ENCODE results near the gene COQ5. TPM values are rescaled to one million over a fixed set of nuclear protein-coding genes. Genes with fewer than 3 reads are reported as not detected.

The COQ5 gene
- polyA plus RNA-seq, 2 donors, result 18.6 to 19.5 TPM

- Histone ChIP-seq H3K36me3 (ENCODE audit: control insufficient read depth in 2 of 2, insufficient read depth in 2 of 2, low read length in 1 of 2) (peaks cover 0 to 4% of the 10 kb centered on the region in 2 donors), H3K4me1 (ENCODE audit: control insufficient read depth in 2 of 2, insufficient read depth in 2 of 2, low read length in 1 of 2) (peaks cover 0 to 3% of the 10 kb centered on the region in 2 donors), H3K9me3 (ENCODE audit: control insufficient read depth in 2 of 2, insufficient read depth in 1 of 2, low read depth in 1 of 2, low read length in 1 of 2) (no peaks in the 10 kb centered on the region), H3K27me3 (ENCODE audit: control insufficient read depth in 1 of 2, insufficient read depth in 2 of 2, low read length in 2 of 2) (no peaks in the 10 kb centered on the region), H3K4me3 (ENCODE audit: low read depth in 1 of 2, low read length in 2 of 2) (no peak overlapping the region), H3K27ac (ENCODE audit: low read depth in 2 of 2, low read length in 1 of 2) (no peak overlapping the region)
- 81 to 82% methylated on average over 3 of the region's 3 CpGs for WGBS, 2 donors
Measured at GRCh38 chr12:120498870-120499515, 30.0 kb downstream of the COQ5 start.

- Histone ChIP-seq H3K36me3 (ENCODE audit: control insufficient read depth in 2 of 2, insufficient read depth in 2 of 2, low read length in 1 of 2) (no peaks in the 10 kb centered on the region), H3K4me3 (ENCODE audit: low read depth in 1 of 2, low read length in 2 of 2) (peak overlapping the region; percentile 77 to 93), H3K4me1 (ENCODE audit: control insufficient read depth in 2 of 2, insufficient read depth in 2 of 2, low read length in 1 of 2) (peaks cover 0 to 3% of the 10 kb centered on the region in 2 donors), H3K27ac (ENCODE audit: low read depth in 2 of 2, low read length in 1 of 2) (no peak overlapping the region), H3K27me3 (ENCODE audit: control insufficient read depth in 1 of 2, insufficient read depth in 2 of 2, low read length in 2 of 2) (no peaks in the 10 kb centered on the region), H3K9me3 (ENCODE audit: control insufficient read depth in 2 of 2, insufficient read depth in 1 of 2, low read depth in 1 of 2, low read length in 1 of 2) (no peaks in the 10 kb centered on the region)
- WGBS, 2 donors, result 14 to 16% methylated on average over 9 of the region's 9 CpGs
Measured at GRCh38 chr12:120497524-120498150, 31.3 kb downstream of the COQ5 start.

- Histone ChIP-seq H3K4me1 (ENCODE audit: control insufficient read depth in 2 of 2, insufficient read depth in 2 of 2, low read length in 1 of 2) (peaks cover 0 to 3% of the 10 kb centered on the region in 2 donors), H3K9me3 (ENCODE audit: control insufficient read depth in 2 of 2, insufficient read depth in 1 of 2, low read depth in 1 of 2, low read length in 1 of 2) (no peaks in the 10 kb centered on the region), H3K36me3 (ENCODE audit: control insufficient read depth in 2 of 2, insufficient read depth in 2 of 2, low read length in 1 of 2) (no peaks in the 10 kb centered on the region), H3K4me3 (ENCODE audit: low read depth in 1 of 2, low read length in 2 of 2) (peak overlapping the region; percentile 77 to 93), H3K27ac (ENCODE audit: low read depth in 2 of 2, low read length in 1 of 2) (peak overlapping the region; percentile 89 to 93), H3K27me3 (ENCODE audit: control insufficient read depth in 1 of 2, insufficient read depth in 2 of 2, low read length in 2 of 2) (no peaks in the 10 kb centered on the region)
- 0 to 2% methylated on average over 45 to 47 of the region's 47 CpGs for WGBS, 2 donors
Measured at GRCh38 chr12:120496413-120497340, 32.3 kb downstream of the COQ5 start.

- H3K27me3 ChIP-seq (ENCODE audit: control insufficient read depth in 1 of 2, insufficient read depth in 2 of 2, low read length in 2 of 2), result no peaks in the 10 kb centered on the region
- peaks cover 0 to 3% of the 10 kb centered on the region in 2 donors for H3K4me1 ChIP-seq (ENCODE audit: control insufficient read depth in 2 of 2, insufficient read depth in 2 of 2, low read length in 1 of 2)
- peak within 1 kb of the TSS; percentile 77 to 93 for H3K4me3 ChIP-seq (ENCODE audit: low read depth in 1 of 2, low read length in 2 of 2)
- peak within 1 kb of the TSS; percentile 89 to 93 for H3K27ac ChIP-seq (ENCODE audit: low read depth in 2 of 2, low read length in 1 of 2)
- 0 to 1% methylated on average over 52 to 53 of the region's 53 CpGs for WGBS, 2 donors
- H3K36me3 ChIP-seq (ENCODE audit: control insufficient read depth in 2 of 2, insufficient read depth in 2 of 2, low read length in 1 of 2), result peaks cover 5 to 7% of the 10 kb centered on the region in 2 donors
- no peaks in the 10 kb centered on the region for H3K9me3 ChIP-seq (ENCODE audit: control insufficient read depth in 2 of 2, insufficient read depth in 1 of 2, low read depth in 1 of 2, low read length in 1 of 2)
Measured at GRCh38 chr12:120495731-120496412, 33.1 kb downstream of the COQ5 start, which contains the start of gene DYNLL1. DYNLL1 (plus strand) TSS chr12:120496113; CDS start chr12:120496422, 309 bp downstream.

GRCh38 chr12:120495186-120495730, 33.7 kb downstream of the COQ5 start:
- Histone ChIP-seq H3K27me3 (ENCODE audit: control insufficient read depth in 1 of 2, insufficient read depth in 2 of 2, low read length in 2 of 2) (no peaks in the 10 kb centered on the region), H3K27ac (ENCODE audit: low read depth in 2 of 2, low read length in 1 of 2) (peak overlapping the region; percentile 64), H3K4me3 (ENCODE audit: low read depth in 1 of 2, low read length in 2 of 2) (peak overlapping the region; percentile 77 to 93), H3K4me1 (ENCODE audit: control insufficient read depth in 2 of 2, insufficient read depth in 2 of 2, low read length in 1 of 2) (peaks cover 0 to 3% of the 10 kb centered on the region in 2 donors), H3K9me3 (ENCODE audit: control insufficient read depth in 2 of 2, insufficient read depth in 1 of 2, low read depth in 1 of 2, low read length in 1 of 2) (no peaks in the 10 kb centered on the region), H3K36me3 (ENCODE audit: control insufficient read depth in 2 of 2, insufficient read depth in 2 of 2, low read length in 1 of 2) (peaks cover 5 to 7% of the 10 kb centered on the region in 2 donors)
- 14 to 20% methylated on average over 17 of the region's 17 CpGs for WGBS, 2 donors

GRCh38 chr12:120490833-120491512, 38.0 kb downstream of the COQ5 start:
- Histone ChIP-seq H3K27me3 (ENCODE audit: control insufficient read depth in 1 of 2, insufficient read depth in 2 of 2, low read length in 2 of 2) (no peaks in the 10 kb centered on the region), H3K4me1 (ENCODE audit: control insufficient read depth in 2 of 2, insufficient read depth in 2 of 2, low read length in 1 of 2) (peaks cover 0 to 5% of the 10 kb centered on the region in 2 donors), H3K36me3 (ENCODE audit: control insufficient read depth in 2 of 2, insufficient read depth in 2 of 2, low read length in 1 of 2) (peaks cover 5 to 7% of the 10 kb centered on the region in 2 donors), H3K9me3 (ENCODE audit: control insufficient read depth in 2 of 2, insufficient read depth in 1 of 2, low read depth in 1 of 2, low read length in 1 of 2) (no peaks in the 10 kb centered on the region), H3K4me3 (ENCODE audit: low read depth in 1 of 2, low read length in 2 of 2) (no peak overlapping the region), H3K27ac (ENCODE audit: low read depth in 2 of 2, low read length in 1 of 2) (no peak overlapping the region)
- 80 to 90% methylated on average over 2 of the region's 2 CpGs for WGBS, 2 donors

- peaks cover 5 to 7% of the 10 kb centered on the region in 2 donors for H3K36me3 ChIP-seq (ENCODE audit: control insufficient read depth in 2 of 2, insufficient read depth in 2 of 2, low read length in 1 of 2)
- no peaks in the 10 kb centered on the region for H3K9me3 ChIP-seq (ENCODE audit: control insufficient read depth in 2 of 2, insufficient read depth in 1 of 2, low read depth in 1 of 2, low read length in 1 of 2)
- no peaks in the 10 kb centered on the region for H3K27me3 ChIP-seq (ENCODE audit: control insufficient read depth in 1 of 2, insufficient read depth in 2 of 2, low read length in 2 of 2)
- 95% methylated on average over 5 of the region's 5 CpGs for WGBS, 2 donors
- no peak overlapping the region for H3K27ac ChIP-seq (ENCODE audit: low read depth in 2 of 2, low read length in 1 of 2)
- no peak overlapping the region for H3K4me3 ChIP-seq (ENCODE audit: low read depth in 1 of 2, low read length in 2 of 2)
- peaks cover 0 to 4% of the 10 kb centered on the region in 2 donors for H3K4me1 ChIP-seq (ENCODE audit: control insufficient read depth in 2 of 2, insufficient read depth in 2 of 2, low read length in 1 of 2)
Measured at GRCh38 chr12:120490325-120490724, 38.6 kb downstream of the COQ5 start.

GRCh38 chr12:120489018-120489417, 39.9 kb downstream of the COQ5 start:
- Histone ChIP-seq H3K9me3 (ENCODE audit: control insufficient read depth in 2 of 2, insufficient read depth in 1 of 2, low read depth in 1 of 2, low read length in 1 of 2) (no peaks in the 10 kb centered on the region), H3K4me1 (ENCODE audit: control insufficient read depth in 2 of 2, insufficient read depth in 2 of 2, low read length in 1 of 2) (peaks cover 0 to 2% of the 10 kb centered on the region in 2 donors), H3K36me3 (ENCODE audit: control insufficient read depth in 2 of 2, insufficient read depth in 2 of 2, low read length in 1 of 2) (peaks cover 5 to 7% of the 10 kb centered on the region in 2 donors), H3K27me3 (ENCODE audit: control insufficient read depth in 1 of 2, insufficient read depth in 2 of 2, low read length in 2 of 2) (no peaks in the 10 kb centered on the region), H3K4me3 (ENCODE audit: low read depth in 1 of 2, low read length in 2 of 2) (no peak overlapping the region), H3K27ac (ENCODE audit: low read depth in 2 of 2, low read length in 1 of 2) (peak overlapping the region in 1 of 2 donors; percentile 63)
- WGBS, 2 donors, result 66 to 71% methylated on average over 4 of the region's 4 CpGs

Data from esophagus (tissue), 2 donors.